Measurements from ENCODE around the gene CYP2C8.

The CYP2C8 gene

GRCh38 chr10:95031656-95032055 is 37.6 kb downstream of the CYP2C8 start:
- Mint-ChIP-seq H3K27ac (no peak overlapping the region), H3K4me3 (no peak overlapping the region), H3K36me3 (no peaks in the 10 kb centered on the region), H3K4me1 (no peaks in the 10 kb centered on the region), H3K27me3 (peaks cover 33% of the 10 kb centered on the region), H3K9me3 (peaks cover 3% of the 10 kb centered on the region)
- no peak for ATAC-seq

DNA sequence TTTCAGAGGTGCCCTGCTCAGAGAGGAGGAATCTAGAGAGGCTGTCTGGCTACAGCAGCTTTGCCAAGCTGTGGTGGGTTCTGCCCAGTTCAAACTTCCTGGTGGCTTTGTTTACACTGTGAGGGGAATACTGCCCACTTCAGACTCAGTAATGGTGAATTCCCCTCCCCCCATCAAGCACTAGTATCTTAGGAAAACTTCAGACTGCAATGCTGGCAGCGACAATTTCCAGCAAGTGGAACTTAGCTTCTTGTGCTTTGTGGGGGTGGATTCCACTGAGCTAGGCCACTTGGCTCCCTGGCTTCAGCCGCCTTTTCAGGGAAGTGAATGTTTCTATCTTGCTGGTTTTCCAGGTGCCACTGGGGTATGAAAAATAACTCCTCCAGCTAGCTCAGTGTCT is 42.8 kb downstream of the CYP2C8 start:
- Mint-ChIP-seq H3K36me3 (no peaks in the 10 kb centered on the region), H3K27me3 (peaks cover 54% of the 10 kb centered on the region), H3K27ac (no peak overlapping the region), H3K9me3 (peaks cover 5% of the 10 kb centered on the region), H3K4me1 (no peaks in the 10 kb centered on the region), H3K4me3 (no peak overlapping the region)
- no peak for ATAC-seq

DNA sequence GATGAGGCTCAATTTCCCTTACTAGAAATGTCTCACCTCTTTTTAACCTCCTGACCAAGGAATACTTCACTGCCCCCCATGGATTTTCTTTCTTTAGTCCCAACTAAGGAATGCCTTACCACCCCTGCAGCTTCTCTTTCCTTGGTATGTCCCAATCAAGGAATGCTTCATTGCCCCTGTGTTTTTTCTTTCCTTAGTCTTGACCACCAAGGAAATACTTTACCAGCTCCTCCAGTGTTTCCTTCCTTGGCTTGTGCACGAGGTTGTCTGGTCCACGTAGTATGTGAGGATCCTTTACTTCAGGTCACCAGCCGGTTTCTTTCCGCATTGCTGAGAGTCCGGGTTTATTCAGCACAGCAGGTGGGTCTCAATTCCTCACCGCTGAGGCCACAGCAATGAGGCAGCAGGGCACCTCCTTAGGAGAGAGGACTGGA is 71.5 kb downstream of the CYP2C8 start:
- Mint-ChIP-seq H3K36me3 (no peaks in the 10 kb centered on the region), H3K27me3 (peaks cover 23% of the 10 kb centered on the region), H3K27ac (no peak overlapping the region), H3K4me1 (no peaks in the 10 kb centered on the region), H3K9me3 (no peaks in the 10 kb centered on the region), H3K4me3 (no peak overlapping the region)
- ATAC-seq: no peak

DNA sequence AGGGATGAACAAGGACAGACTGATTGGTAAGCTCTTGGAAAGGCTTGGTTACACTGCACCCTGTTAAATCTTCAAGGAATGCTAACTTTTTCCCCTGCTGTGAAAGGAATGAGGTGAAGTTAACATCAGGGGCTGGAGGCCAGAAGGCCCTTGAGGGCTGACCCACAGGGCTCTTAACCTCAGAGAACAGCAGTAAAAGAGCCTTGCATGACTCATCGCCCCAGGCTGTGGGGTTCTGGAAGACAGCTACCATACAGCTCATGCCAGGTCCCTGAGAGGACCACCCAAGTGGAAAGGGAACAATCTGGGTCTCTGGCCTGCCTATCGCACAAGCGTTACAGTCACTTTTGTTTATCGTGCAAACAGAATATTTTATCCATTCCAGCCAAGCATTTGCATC is 76.5 kb downstream of the CYP2C8 start:
- Mint-ChIP-seq H3K4me3 (no peak overlapping the region), H3K27me3 (peaks cover 5% of the 10 kb centered on the region), H3K9me3 (peaks cover 10% of the 10 kb centered on the region), H3K36me3 (no peaks in the 10 kb centered on the region), H3K27ac (no peak overlapping the region), H3K4me1 (no peaks in the 10 kb centered on the region)
- no peak for ATAC-seq

GRCh38 chr10:94991243-94991888 is 77.9 kb downstream of the CYP2C8 start:
- no peaks in the 10 kb centered on the region for H3K27me3 Mint-ChIP-seq
- no peaks in the 10 kb centered on the region for H3K4me1 Mint-ChIP-seq
- no peak for ATAC-seq
- peaks cover 10% of the 10 kb centered on the region for H3K9me3 Mint-ChIP-seq
- H3K4me3 Mint-ChIP-seq: no peak overlapping the region
- H3K36me3 Mint-ChIP-seq: no peaks in the 10 kb centered on the region
- no peak overlapping the region for H3K27ac Mint-ChIP-seq

DNA sequence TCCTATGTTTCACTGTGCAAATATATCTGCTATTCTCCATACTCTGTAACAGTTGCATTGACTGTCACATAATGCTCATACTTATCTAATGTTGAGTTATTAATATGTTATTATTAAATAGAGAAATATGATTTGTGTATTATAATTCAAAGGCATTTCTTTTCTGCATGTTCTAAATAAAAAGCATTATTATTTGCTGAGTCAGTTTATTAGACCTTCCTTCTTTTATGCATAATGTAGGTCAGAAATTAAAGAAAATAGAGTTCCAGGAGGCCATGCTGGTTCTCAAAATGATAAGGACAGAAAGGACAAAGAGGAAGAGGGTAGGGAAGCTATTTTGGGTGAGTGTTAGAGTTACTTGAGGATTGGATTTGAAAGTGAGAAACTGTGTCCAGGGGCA is 80.1 kb downstream of the CYP2C8 start:
- Mint-ChIP-seq H3K27ac (no peak overlapping the region), H3K36me3 (no peaks in the 10 kb centered on the region), H3K27me3 (no peaks in the 10 kb centered on the region), H3K9me3 (peaks cover 10% of the 10 kb centered on the region), H3K4me3 (no peak overlapping the region), H3K4me1 (no peaks in the 10 kb centered on the region)
- ATAC-seq: no peak
